GM12892 (cell line): ENCODE results near the gene TMEM92.
"Not testable (repeated sequence)": the region's sequence is repeated elsewhere in the genome, so short reads cannot be mapped to it uniquely, and the experiment has no call there.

ENCODE experiments used
- POLR2A ChIP-seq: IDR thresholded peaks from 2 replicates; pipeline ENCODE4 v1.6.1; 2011; ENCODE audit warnings: low read depth, low read length, control low read depth
- POLR2AphosphoS5 ChIP-seq: IDR thresholded peaks from 2 replicates; pipeline ENCODE4 v1.6.1; 2011; ENCODE audit warnings: low read depth, low read length, control low read depth
- TAF1 ChIP-seq: IDR thresholded peaks from 2 replicates; pipeline ENCODE4 v1.6.1; 2011; ENCODE audit warnings: low read depth, mild to moderate bottlenecking, control low read depth, low read length, borderline replicate concordance

GRCh38 chr17:50271363-50271750 is 2.9 kb upstream of the TMEM92 start:
- not testable (repeated sequence) for TF ChIP-seq POLR2AphosphoS5, TAF1, POLR2A
